Ovary (tissue), 9 donors: ENCODE measurements around the gene PRL. TPM values are rescaled to one million over a fixed set of nuclear protein-coding genes. Genes with fewer than 3 reads are reported as not detected.

Experiments
- DNase-seq, 5 donors: peaks; one replicate each; pipeline ENCODE4 v3.0.0-alpha.2; 2019 to 2020
- H3K27ac ChIP-seq, 2 donors: fragments of 200-600 bp; one replicate each; pipeline versions ENCODE4 v1.5.1 to v1.8.0; 2019 to 2022
- H3K27me3 ChIP-seq: fragments of 200-600 bp; one replicate; pipeline ENCODE4 v1.8.0; 2022
- H3K36me3 ChIP-seq: fragments of 200-600 bp; sonication (generic); one replicate; pipeline ENCODE4 v1.5.1; 2019
- H3K4me1 ChIP-seq: one replicate; pipeline ENCODE4 v1.8.1; 2013; ENCODE audit warnings: mild to moderate bottlenecking, moderate library complexity; ENCODE audit not compliant: insufficient read depth
- H3K4me3 ChIP-seq: fragments of 200-600 bp; sonication (generic); one replicate; pipeline ENCODE4 v1.5.1; 2017
- H3K9me3 ChIP-seq, 2 donors: fragments of 200-600 bp in 1 of 2; sonication (generic) in 1 of 2; one replicate each; pipeline versions ENCODE4 v1.5.1 to v1.8.1; 2013 to 2019; ENCODE audit warnings: mild to moderate bottlenecking in 1 of 2, moderate library complexity in 1 of 2
- CTCF ChIP-seq, 3 donors: fragments of 450-650 bp in 2 of 3; fragments of 200-600 bp in 1 of 3; IDR thresholded peaks; one replicate each; pipeline versions ENCODE4 v1.5.1 to v1.8.0; 2016 to 2022; ENCODE audit warnings: antibody characterized with exemption in 3 of 3, mild to moderate bottlenecking in 1 of 3
- EP300 ChIP-seq: sonication (generic); formaldehyde crosslinking; IDR thresholded peaks from one replicate; pipeline ENCODE4 v1.6.1; 2017; ENCODE audit warnings: antibody characterized with exemption
- POLR2A ChIP-seq: fragments of 450-650 bp; IDR thresholded peaks from one replicate; pipeline ENCODE4 v1.6.1; 2017; ENCODE audit warnings: antibody characterized with exemption, mild to moderate bottlenecking, moderate library complexity
- WGBS, 3 donors: extraction: QIAGEN DNeasy Blood & Tissue Kit in 1 of 3; methylation state at CpG; one replicate each; pipeline versions ENCODE4 v1.1.5 to v1.1.7; 2013 to 2017; 5-methylcytosine and 5-hydroxymethylcytosine counted together
- intact Hi-C, 4 donors: fragments of 100-400 bp; cut with DNase I; formaldehyde crosslinking; loops; one replicate each; pipeline versions ENCODE4 v1.11.0 to v1.15.1; 2022 to 2023
- polyA plus RNA-seq, 2 donors: library from polyadenylated mRNA; stranded (reverse); fragments of 200-250 nt in 1 of 2; fragments of 350-450 nt in 1 of 2; fragmentation: Illumina TruSeq in 1 of 2; extraction: RNeasy Lipid Tissue Mini Kit (QIAGEN cat#74804) in 1 of 2; gene quantifications; one replicate each; pipeline ENCODE4 v1.2.3, GENCODE V29; 2013 to 2014
- total RNA-seq, 7 donors: library from RNA; depleted of rRNA in 2 of 7; stranded (reverse); fragments of >200 nt in 2 of 7; fragmentation: NEBNext Ultra II Directional in 3 of 7; extraction: Animal tissue kit (Norgen Biotek cat#: 25700) in 3 of 7; gene quantifications; one replicate each; pipeline versions ENCODE4 v1.1.0 to v1.2.4, GENCODE V29; 2016 to 2023
- donor health status: DM: no; HTN: no; CAD: no; lungs with moderate emphysema.
- donor health status: DM: no; HTN: no; CAD: no.
- donor health status: Bipolar disorder and iron deficiency.
- donor health status: DM: yes; HTN: yes; CAD: no.
- donor health status: DM: no; HTN: no; CAD: no.
- donor health status: DM: yes; HTN: yes; CAD: no.

The PRL gene
- total and polyA plus RNA-seq, 9 donors, result 0.08 to 0.58 (median 0.22) TPM; not detected in 6

- Histone ChIP-seq H3K27me3 (no peaks in the 10 kb centered on the region), H3K4me3 (no peak overlapping the region), H3K27ac (no peak overlapping the region), H3K36me3 (no peaks in the 10 kb centered on the region), H3K9me3 (no peaks in the 10 kb centered on the region), H3K4me1 (no peaks in the 10 kb centered on the region)
- intact Hi-C loops, result no loop called here
- no peak for DNase-seq
- no peak for TF ChIP-seq CTCF (IDR thresholded peaks at IDR 0.05)
- no peak for TF ChIP-seq EP300
- TF ChIP-seq POLR2A, result no peak
- whole genome bisulfite sequencing, 3 donors, result 88 to 96% (median 91%) methylated on average over 2 of the region's 2 CpGs
Observed at GRCh38 chr6:22313796-22314195, 17.0 kb upstream of the PRL start.

DNA sequence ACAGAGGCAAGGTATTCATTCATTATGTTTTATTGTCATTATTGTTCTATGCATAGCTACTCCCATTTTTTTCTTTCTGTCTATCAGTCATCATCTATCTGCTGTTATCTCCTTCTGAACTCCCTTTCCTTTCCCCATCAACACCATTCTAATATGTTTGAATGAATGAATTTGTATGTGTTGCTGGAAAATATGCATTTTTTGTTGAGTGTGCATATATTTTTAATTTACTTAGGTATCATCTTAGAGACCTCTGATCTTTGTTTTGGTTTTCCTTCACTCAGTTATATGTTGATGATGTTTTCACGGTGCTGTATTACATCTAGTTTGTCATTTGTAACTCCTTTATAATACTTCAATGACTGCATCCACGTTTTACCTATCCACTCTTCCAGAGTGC lies 12.1 kb upstream of the PRL start:
- H3K4me1 ChIP-seq, result no peaks in the 10 kb centered on the region
- TF ChIP-seq EP300, result no peak
- TF ChIP-seq CTCF (IDR thresholded peaks at IDR 0.05), result no peak
- no peak for TF ChIP-seq POLR2A
- intact Hi-C loops, result no loop called here
- 90 to 94% (median 93%) methylated on average over 2 of the region's 2 CpGs for WGBS, 3 donors
- H3K27ac ChIP-seq, result no peak overlapping the region
- H3K4me3 ChIP-seq, result no peak overlapping the region
- H3K36me3 ChIP-seq, result no peaks in the 10 kb centered on the region
- H3K9me3 ChIP-seq, result no peaks in the 10 kb centered on the region
- DNase-seq, result no peak
- no peaks in the 10 kb centered on the region for H3K27me3 ChIP-seq

DNA sequence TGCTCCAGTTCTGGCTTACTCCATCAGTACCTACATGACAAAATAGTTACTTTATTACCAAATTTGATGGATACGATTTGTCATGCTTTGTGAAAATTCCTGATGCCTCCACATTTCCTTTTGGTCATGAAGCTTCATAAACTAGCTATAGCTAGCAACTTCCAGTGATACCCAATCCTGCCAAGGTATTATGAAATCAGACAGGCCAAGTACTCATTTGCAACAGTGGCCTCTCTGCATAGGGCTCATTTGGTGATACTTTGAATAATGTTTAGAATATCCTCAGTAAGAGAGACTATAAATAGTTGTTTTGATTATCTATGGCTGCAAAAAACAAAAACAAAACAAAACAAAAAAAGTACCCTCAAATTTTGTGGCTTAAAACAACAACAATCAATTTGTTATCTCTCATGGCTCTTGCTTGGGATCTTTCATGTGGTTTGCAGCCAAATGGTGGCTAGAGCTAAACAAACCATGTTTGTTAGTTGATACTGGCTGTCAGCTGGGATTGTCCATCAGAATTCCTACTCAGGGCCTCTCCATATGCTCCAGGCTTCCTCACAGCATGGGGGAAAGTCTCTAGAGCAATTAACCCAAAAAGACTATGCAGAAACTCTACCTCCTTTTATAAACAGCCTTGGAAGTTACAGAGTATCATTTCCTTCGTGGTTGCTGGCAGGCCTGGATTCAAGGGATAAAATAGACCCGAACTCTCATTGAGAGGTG lies 10.1 kb upstream of the PRL start:
- 83 to 89% (median 85%) methylated on average over 3 of the region's 3 CpGs for WGBS, 3 donors
- TF ChIP-seq POLR2A (no peak), CTCF (IDR thresholded peaks at IDR 0.05) (no peak), EP300 (no peak)
- no peak overlapping the region for H3K4me3 ChIP-seq
- intact Hi-C loops, result no loop called here
- no peaks in the 10 kb centered on the region for H3K4me1 ChIP-seq
- no peaks in the 10 kb centered on the region for H3K9me3 ChIP-seq
- H3K27ac ChIP-seq, result no peak overlapping the region
- no peaks in the 10 kb centered on the region for H3K36me3 ChIP-seq
- no peaks in the 10 kb centered on the region for H3K27me3 ChIP-seq
- DNase-seq, result no peak

- Histone ChIP-seq H3K4me1 (no peaks in the 10 kb centered on the region), H3K27me3 (no peaks in the 10 kb centered on the region), H3K9me3 (no peaks in the 10 kb centered on the region), H3K4me3 (no peak overlapping the region), H3K27ac (no peak overlapping the region), H3K36me3 (no peaks in the 10 kb centered on the region)
- intact Hi-C loops, result no loop called here
- DNase-seq, result no peak
- TF ChIP-seq EP300 (no peak), CTCF (IDR thresholded peaks at IDR 0.05) (no peak), POLR2A (no peak)
- WGBS, 3 donors, result 67 to 74% (median 70%) methylated on average over 1 of the region's 1 CpG
Observed at GRCh38 chr6:22302838-22303237, 6.0 kb upstream of the PRL start.
